ENCODE results near the gene AHCY. TPM values are rescaled to one million over a fixed set of nuclear protein-coding genes. Genes with fewer than 3 reads are reported as not detected.

The AHCY gene
- total and polyA plus RNA-seq, 2 of the 4 experiments (the other 2 are of a cell fraction): 138 to 210 TPM

DNA sequence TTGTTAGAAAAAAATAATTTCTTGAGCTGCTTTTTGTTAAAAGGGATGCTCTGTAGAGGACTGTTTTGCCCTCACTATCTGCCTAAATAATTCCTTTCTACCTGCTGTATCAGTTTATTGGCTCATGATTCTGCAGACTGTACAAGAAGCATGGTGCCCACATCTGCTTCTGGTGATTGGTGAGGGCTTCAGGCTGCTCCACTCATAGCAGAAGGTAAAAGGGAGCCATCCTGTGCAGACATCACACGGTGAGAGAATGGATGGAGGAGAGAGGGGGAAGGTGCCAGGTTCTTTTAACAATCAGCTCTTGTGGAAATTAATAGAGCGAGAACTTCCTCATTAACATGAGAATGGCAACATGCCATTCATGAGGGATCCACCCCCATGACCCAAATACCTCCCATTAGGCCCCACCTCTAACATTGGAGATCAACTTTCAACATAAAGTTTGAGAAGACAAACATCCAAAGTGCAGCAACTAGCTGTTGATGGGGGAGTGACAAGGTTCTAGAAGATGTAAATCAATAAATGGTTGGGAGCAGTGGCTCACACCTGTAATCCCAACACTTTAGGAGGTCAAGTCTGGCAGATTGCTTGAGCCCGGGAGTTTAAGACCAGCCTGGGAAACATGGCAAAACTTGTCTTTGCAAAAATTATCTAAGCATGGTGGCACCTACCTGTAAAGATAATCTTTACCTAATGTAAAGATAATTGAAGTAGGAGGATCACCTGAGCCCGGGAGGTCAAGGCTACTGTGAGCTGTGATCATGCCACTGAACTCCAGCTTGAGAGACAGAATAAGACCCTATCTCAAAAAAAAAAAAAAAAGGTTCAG is 15.7 kb upstream of the AHCY start:
- in situ Hi-C loops (cut with MboI; ENCODE audit: low sequenced_read_pairs): loop anchor here (10.0 kb wide), 1 partner anchor 156 kb away; no protein-coding TSS in a partner anchor
- CTCF ChIA-PET: no interaction called here

More for the DNA sequence above, 15.7 kb upstream of the AHCY start:
- 0 out of 4 replicates have a peak, but pooled peaks cover 0 to 3% of the 10 kb centered on the region in 2 experiments for H3K79me1 ChIP-seq (ENCODE audit: low read depth in 1 of 2, low read length in 2 of 2)
- no peak overlapping the region for H3K4me3 ChIP-seq (ENCODE audit: insufficient read depth, low read depth, low read length)
- ATAC-seq (ENCODE audit: low read depth): no peak
- H4K8ac ChIP-seq (ENCODE audit: low read depth in 2 of 2, low read length in 2 of 2): no peak overlapping the region
- H3K4ac ChIP-seq (ENCODE audit: low read depth, low read length): no peak overlapping the region
- H3K14ac ChIP-seq (replicated peaks; ENCODE audit: low read depth, low read length): no peak overlapping the region
- no TSS peak for BruUV-seq (replicated peaks)
- TF ChIP-seq POLR2A (IDR thresholded peaks at IDR 0.05; ENCODE audit: low read depth, low read length) (no peak), SMC3 (IDR thresholded peaks at IDR 0.05; ENCODE audit: low read depth, low read length) (no peak), FOS (IDR thresholded peaks at IDR 0.05; ENCODE audit: low read depth, low read length) (no peak), RAD21 (IDR thresholded peaks at IDR 0.05; ENCODE audit: low read length) (no peak), MAFK (IDR thresholded peaks at IDR 0.05; ENCODE audit: low read depth, low read length) (no peak), BHLHE40 (IDR thresholded peaks at IDR 0.05; ENCODE audit: low read depth, low read length) (no peak), RFX5 (IDR thresholded peaks at IDR 0.05; ENCODE audit: low read depth, low read length) (no peak), CEBPB (IDR thresholded peaks at IDR 0.05; ENCODE audit: low read depth, low read length) (no peak)
- TF ChIP-seq, protein P1, sequence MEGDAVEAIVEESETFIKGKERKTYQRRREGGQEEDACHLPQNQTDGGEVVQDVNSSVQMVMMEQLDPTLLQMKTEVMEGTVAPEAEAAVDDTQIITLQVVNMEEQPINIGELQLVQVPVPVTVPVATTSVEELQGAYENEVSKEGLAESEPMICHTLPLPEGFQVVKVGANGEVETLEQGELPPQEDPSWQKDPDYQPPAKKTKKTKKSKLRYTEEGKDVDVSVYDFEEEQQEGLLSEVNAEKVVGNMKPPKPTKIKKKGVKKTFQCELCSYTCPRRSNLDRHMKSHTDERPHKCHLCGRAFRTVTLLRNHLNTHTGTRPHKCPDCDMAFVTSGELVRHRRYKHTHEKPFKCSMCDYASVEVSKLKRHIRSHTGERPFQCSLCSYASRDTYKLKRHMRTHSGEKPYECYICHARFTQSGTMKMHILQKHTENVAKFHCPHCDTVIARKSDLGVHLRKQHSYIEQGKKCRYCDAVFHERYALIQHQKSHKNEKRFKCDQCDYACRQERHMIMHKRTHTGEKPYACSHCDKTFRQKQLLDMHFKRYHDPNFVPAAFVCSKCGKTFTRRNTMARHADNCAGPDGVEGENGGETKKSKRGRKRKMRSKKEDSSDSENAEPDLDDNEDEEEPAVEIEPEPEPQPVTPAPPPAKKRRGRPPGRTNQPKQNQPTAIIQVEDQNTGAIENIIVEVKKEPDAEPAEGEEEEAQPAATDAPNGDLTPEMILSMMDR (conservative IDR thresholded peaks at IDR 0.05; ENCODE audit: low read depth, low read length): no peak
- no peak overlapping the region for H3K9ac ChIP-seq (ENCODE audit: low read depth, low read length)
- H3K4me1 ChIP-seq (ENCODE audit: control insufficient read depth, insufficient read depth, low read length): peaks cover 4% of the 10 kb centered on the region
- no CpG with 5 or more reads among the region's 4 CpGs for WGBS, 2 experiments (ENCODE audit: extremely low coverage in 2 of 2, insufficient read length in 1 of 2)
- no peak overlapping the region for H4K91ac ChIP-seq (ENCODE audit: insufficient read depth, low read depth, low read length)
- no peak overlapping the region for H2AK9ac ChIP-seq (replicated peaks; ENCODE audit: low read depth, low read length, poor library complexity)
- no peaks in the 10 kb centered on the region for H3K9me3 ChIP-seq (ENCODE audit: control insufficient read depth, insufficient read depth, low read length)
- no peak overlapping the region for H2BK120ac ChIP-seq (ENCODE audit: low read depth, low read length)
- no peaks in the 10 kb centered on the region for H4K20me1 ChIP-seq (ENCODE audit: insufficient read depth, low read length)
- H2BK5ac ChIP-seq (ENCODE audit: low read depth, low read length, poor library complexity, severe bottlenecking): no peak overlapping the region
- POLR2A ChIA-PET (ENCODE audit: unreplicated experiment): no interaction called here
- no peaks in the 10 kb centered on the region for H3K36me3 ChIP-seq (ENCODE audit: control insufficient read depth, insufficient read depth, low read length)
- no peak overlapping the region for H3K4me2 ChIP-seq (ENCODE audit: low read depth, low read length)
- no peak overlapping the region for H4K5ac ChIP-seq (ENCODE audit: low read depth, low read length)
- no peak overlapping the region for H3K56ac ChIP-seq (ENCODE audit: extremely low read depth, insufficient read depth, low read length)
- no peak overlapping the region for H2BK20ac ChIP-seq (ENCODE audit: low read depth, low read length)
- intact Hi-C loops (cut with micrococcal nuclease) (no loop called here), dilution Hi-C loops (cut with HindIII; ENCODE audit: low sequenced_read_pairs, unreplicated experiment) (no loop called here)
- no peak overlapping the region for H3K18ac ChIP-seq (ENCODE audit: low read depth, low read length)
- H3K27ac ChIP-seq (ENCODE audit: insufficient read depth, low read length): no peak overlapping the region
- DNase-seq: no peak
- no peak overlapping the region for H2AK5ac ChIP-seq (ENCODE audit: low read depth, low read length)
- H3K23ac ChIP-seq (ENCODE audit: low read depth, low read length): no peak overlapping the region
- H3K27me3 ChIP-seq (ENCODE audit: control insufficient read depth, insufficient read depth, low read length): no peaks in the 10 kb centered on the region
- H2BK15ac ChIP-seq (ENCODE audit: low read depth, low read length): no peak overlapping the region
- peaks cover 11% of the 10 kb centered on the region for H3K9me1 ChIP-seq (ENCODE audit: insufficient read depth, low read length)
- no peak overlapping the region for H2AFZ ChIP-seq (replicated peaks; ENCODE audit: low read length, poor library complexity)

All from IMR-90 (cell line).